HG03066 (cell line): ENCODE measurements around the gene KBTBD12.

Experiments
- ATAC-seq: cut with Tn5 transposase; IDR thresholded peaks from one replicate; pipeline ENCODE4 v1.9.1; 2021; ENCODE audit warnings: low read depth; ENCODE audit not compliant: unreplicated experiment

The KBTBD12 gene

DNA sequence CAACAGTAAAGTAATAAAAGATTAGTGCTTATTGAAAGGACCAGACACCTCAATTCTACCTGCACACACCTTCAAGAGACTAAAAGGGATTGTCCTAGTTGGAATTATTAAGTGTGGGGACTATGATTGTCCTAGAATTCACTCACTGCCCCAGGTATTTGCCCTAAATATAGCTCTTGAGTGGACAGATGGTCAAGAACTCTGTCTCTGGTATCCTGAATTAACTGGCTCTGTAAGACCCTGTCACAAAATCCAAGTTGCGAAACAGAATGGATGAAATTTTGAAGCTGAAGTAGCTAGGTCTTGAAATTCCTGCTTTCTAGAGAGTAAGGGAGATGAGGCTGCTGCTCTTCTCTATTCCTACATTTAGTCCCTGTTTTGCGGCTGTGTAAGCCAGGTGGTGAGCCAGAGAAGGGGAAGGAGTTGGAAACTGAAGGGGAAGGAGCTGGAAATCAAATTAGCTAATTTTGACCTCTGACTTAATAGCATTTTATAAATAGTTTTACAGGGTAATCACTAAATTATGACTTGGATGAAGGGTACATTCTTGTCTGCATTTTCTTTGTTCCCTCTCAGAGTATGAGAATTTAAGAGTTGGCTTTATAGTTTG, 34.5 kb downstream of the KBTBD12 start:
- ATAC-seq = no peak

DNA sequence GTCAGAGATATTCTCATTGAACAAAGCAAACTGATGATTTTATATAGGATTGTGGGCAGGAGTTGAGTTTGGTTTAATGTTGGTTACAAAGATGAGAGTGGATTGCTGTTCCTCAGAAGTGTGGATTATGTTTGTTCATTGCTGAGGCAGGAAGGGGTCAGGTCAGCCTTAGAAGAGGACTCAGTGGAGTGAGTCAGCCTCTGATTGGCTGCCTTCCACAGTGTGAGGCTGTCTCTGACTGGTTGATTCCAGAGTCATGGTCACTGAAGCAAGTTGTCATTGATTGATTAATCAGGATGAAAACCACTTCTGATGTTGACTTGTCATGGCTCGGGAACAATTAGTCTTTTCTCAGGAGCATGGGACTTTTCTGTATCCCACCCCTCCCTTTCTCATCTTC, 36.2 kb downstream of the KBTBD12 start:
- no peak for ATAC-seq

DNA sequence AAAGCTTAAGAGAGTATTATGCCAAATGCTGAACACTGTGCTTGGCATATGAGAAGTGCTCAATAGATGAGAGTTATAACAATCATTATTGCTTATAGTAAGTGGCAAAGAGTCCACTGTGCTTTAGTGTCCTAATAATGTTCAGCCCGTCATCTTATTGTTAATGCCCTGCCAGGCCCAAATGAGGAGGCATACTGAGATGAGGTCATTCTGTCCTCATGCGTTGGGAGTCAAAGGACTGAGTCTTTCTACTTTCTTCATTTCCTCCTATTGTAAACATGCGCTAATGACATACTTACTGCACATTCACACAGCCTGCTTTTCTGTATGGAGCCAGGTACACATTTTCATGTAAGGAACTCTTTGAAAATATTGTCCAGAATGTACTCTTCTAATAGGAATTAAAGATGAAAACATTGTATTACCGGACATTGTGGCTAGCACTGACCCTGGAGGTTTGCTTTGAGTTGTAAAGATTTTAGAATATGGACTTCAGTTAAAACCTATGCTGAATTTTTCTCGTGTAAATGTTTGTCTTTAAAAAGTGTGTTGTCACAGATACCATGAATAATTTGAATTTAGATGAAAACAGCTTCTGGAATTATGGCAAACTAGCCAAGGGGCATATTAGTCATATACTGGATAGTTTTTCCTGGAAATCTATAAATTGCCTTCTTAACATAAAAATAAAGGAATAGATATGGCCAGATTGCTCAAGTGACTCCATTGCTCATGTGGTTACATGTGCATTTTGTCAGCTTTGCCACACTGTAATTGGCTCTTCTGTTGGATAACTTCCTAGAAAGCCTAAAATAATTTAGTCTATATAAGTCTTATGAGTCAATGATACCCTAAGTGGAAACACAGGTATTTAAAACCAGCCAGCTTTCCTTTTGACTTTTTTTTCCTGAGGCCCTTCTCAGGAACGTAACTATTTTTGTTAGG, 38.3 kb downstream of the KBTBD12 start:
- no peak for ATAC-seq

DNA sequence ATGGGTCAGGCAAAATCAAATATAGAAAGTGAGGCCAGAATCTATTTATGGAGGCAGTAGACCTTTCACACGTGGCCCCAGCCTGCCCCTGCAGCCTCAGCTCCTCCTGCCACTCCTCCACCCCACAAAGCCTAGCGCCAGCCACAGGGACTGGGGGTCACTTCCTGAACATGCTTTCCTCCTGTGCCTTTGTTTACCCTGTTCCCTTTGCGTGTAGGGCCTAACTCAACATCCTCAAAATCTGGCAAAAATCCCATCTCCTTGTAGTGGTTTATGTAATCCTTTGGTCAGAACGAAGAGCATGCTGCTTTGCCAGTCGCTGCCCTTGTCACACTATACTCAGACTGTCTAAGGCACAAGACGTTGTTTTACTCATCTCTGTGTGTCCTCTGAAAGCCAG, 39.6 kb downstream of the KBTBD12 start:
- no peak for ATAC-seq

DNA sequence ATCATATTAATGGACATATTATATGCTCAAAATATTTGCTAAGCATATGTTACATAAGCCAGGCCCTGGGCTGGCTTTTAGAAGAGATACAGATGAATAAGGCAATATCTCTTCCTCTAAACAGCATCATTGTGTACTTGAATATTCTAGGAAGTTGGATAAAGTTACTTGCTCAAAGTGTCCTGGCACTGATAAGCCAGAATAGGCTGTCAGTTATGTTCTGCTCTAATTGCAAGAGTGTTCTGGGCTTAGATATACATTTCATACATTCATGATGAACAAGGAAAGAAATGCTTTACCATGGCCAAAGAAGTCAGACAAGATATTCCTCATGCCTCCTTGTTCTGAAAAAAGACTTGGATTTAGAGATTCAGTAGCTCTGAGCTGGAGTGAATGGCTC, 40.7 kb downstream of the KBTBD12 start:
- no peak for ATAC-seq

DNA sequence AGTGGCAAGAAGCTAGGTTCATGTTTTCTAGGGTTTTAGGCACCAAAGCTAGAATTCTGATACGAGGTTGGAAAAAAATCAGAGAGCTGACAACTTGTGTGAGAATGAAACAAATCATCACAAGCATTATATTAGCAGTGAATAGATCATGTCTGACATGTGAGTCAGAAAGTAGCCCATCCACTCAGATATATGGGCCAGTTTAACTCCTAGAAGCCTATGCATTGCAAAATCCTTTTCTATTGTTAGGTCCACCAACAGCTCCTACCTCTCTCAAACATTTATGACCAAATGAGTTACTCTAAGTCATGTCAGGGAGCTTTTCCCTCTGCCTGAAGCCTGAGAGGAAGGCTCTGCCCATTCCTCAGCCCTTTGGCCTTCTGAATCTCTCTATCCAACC, 44.0 kb downstream of the KBTBD12 start:
- ATAC-seq = no peak

DNA sequence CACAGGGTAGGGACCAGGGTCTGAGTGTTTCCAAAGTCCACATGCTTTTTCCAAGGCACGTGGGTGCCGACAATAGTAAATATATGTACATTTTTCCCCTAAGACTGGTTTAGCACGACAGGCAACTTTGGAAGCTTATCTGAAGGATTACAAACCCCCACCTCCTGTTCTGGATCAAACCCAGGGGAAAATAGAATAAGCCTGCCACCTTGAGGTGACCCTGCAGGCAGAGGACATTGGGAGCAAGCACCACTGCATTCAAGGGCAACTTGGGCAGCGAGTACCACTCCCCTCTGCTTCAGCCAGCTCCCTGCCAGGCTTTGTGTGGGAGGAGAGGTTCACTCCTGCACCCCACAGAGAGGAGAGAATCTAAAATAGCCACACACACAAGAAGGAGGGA, 44.8 kb downstream of the KBTBD12 start:
- no peak for ATAC-seq

DNA sequence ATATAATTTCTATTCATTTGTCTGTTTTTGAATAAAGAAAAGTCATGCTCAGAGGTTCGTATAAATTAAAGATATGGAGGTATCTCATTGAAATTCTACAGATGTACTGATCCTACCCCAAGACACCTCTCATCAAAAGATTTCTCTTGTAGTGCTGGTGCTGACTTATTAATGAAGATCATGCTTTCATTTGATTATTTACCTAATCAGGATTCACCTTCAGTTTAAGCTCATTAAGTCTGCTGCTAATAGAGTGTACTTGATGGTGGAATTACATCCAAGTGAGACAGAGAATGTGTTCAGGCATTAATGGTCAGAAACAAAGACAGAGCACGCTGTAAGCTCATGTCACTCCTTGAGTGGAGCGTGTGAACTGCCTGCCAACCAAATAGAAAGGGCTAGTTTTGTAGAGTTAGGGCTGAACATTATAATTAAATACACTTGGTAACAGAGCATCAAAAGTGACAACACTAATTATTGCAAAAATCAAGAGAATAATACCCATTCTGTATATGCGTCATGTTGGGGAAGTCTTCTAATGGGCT, 45.5 kb downstream of the KBTBD12 start:
- no peak for ATAC-seq

DNA sequence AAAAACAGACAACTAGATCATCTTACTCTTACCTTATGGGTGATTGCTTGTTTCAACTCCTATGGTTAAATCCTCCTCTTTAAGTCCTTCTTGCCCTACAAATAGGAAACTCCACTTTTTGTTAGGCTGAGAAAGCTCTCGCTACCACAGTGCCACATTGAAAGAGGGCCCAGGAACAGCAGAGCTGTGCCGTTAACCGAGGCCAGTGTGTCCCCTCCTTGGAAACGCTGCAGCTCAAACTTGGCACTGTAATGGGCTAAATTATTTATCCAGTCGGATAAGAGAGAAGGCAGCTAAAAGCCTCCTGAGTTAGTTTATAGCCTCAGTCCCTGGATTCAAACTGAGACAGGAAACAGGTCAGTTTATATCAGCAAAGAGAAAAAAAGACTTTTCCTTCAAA, 46.1 kb downstream of the KBTBD12 start:
- ATAC-seq = no peak

DNA sequence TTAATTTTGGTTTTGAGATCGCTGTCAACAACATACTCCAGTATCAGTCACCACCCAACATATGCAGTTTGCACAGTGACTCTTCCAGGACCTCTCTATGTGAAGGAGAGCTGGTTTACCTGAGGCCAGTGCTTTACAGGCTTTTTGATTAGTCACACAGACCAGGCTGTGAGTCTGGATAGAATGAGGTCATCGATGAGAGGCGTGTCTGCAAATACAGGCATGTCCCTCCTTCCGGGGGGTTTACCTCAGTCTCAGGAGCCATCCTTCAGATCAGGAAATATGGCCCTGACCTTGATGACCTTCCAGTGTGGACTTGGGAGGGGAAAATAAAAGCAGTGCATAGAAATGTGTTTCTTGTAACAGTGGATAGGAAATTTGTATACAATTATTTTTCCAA, 46.9 kb downstream of the KBTBD12 start:
- no peak for ATAC-seq

DNA sequence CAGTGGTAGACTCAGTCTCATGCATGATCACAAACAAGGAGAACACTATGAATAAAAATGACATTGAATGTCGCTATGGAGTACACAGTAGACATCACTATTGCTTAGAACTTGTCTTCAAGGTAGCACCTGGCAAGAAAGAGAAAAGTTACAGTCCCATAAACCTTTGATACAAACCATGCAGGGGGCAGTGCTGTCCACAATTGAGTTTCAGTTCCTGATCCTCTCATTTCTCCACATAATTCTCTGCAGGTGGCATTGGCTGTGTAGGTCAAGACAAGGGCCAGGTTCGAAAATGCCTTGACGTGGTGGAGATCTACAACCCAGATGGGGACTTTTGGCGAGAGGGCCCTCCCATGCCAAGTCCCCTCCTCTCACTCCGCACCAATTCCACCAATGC, 47.9 kb downstream of the KBTBD12 start:
- no peak for ATAC-seq

DNA sequence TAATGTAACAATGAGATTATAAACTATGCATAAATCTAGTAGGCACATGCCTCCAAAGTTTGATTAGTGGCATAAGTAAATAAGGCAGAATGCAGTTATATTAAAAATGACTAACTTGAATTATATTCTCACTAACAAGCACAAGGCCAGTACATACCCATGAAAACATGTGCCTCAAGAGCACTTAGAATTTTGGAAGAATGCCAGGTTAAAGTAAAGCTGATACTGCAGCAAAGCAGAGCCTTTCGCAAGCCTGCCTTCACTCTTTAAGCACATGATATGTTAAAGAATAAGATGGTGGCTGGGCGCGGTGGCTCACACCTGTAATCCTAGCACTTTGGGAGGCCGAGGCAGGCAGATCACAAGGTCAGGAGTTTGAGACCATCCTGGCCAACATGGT, 49.0 kb downstream of the KBTBD12 start:
- no peak for ATAC-seq

DNA sequence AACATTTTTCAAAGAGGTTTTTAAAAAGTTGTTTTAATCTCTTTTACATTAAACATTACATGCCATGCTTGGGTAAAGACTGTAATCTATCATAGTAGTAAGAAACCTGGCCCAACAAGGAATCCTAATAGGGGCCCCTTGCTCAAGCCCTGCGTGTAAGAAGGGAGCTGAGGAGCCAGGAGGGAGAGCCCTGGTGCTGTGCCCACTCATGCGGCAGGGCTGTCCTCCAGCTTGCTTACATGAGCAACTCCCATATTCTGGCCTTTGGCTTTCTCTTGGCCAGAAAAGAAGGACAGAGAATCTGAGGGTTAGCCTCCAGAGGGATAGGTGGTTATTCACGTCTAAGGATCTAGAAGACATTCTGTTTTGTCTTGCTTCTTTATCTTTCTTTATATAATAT, 49.8 kb downstream of the KBTBD12 start:
- no peak for ATAC-seq

DNA sequence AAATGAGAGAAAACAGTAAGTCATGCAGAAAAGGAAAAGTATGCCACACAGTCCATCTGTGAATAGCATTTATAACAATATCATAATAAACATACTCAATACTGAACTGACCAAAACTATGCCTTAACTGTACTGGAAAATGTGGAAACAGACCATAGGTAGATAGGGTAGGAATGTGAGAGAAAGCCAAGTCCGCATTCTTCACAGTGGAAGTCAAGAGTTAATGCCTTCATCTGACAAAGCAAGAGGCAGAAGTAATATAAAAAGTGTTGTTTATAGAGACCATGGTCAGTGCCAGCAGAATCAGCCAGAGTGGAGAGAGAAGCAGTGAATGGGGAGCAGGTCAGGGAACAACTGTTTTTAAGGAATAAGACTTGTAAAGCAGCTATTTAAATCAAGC, 52.3 kb downstream of the KBTBD12 start:
- no peak for ATAC-seq

DNA sequence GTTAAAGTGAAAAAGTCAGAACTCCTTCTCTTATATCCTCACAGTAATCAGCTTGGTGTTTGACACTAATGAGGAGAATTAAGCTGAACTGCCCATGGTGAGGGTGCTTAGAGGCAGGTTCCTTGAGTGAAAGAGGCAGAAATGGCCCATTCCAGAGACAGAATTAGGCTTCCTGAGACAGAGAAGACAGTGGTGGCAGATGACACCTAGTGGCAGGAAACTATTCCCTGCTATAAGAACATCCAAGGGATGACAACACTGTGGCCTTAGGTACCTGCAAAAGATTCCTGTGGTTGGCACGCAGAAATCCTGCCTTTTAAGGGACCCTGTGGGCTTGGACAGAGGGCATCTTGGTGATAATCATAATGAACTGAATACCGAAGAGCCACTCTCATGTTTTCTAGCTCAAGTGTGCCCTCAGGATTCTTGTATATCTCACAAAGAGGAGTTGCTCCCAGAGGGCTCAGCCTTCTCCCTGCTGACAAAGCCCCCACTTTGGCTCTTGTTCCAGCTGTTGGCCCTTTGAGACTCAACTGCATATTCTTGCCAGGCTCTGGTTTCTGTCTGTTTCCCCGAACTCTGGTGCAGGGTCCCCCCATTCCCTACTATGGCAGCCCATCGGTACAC, 56.0 kb downstream of the KBTBD12 start:
- ATAC-seq = no peak

DNA sequence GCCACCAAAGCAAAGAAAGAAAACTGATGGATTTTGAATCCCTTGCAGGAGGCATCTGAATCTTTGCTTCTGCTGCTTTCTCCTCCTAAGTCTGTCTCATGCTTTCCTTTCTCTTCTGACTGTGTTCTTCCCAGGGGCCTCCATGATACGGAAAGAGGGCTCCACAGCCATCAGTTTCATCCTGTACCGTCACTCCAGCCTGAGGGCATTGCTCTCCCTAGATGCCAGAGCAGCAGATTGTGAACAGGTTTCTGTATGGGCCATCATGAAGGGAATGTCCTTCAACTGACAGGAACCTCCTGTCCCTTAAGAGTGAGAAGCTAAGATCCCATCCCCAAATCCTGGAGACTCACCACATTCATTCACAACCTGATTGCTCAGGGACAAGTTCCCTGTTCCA, 59.2 kb downstream of the KBTBD12 start:
- no peak for ATAC-seq

DNA sequence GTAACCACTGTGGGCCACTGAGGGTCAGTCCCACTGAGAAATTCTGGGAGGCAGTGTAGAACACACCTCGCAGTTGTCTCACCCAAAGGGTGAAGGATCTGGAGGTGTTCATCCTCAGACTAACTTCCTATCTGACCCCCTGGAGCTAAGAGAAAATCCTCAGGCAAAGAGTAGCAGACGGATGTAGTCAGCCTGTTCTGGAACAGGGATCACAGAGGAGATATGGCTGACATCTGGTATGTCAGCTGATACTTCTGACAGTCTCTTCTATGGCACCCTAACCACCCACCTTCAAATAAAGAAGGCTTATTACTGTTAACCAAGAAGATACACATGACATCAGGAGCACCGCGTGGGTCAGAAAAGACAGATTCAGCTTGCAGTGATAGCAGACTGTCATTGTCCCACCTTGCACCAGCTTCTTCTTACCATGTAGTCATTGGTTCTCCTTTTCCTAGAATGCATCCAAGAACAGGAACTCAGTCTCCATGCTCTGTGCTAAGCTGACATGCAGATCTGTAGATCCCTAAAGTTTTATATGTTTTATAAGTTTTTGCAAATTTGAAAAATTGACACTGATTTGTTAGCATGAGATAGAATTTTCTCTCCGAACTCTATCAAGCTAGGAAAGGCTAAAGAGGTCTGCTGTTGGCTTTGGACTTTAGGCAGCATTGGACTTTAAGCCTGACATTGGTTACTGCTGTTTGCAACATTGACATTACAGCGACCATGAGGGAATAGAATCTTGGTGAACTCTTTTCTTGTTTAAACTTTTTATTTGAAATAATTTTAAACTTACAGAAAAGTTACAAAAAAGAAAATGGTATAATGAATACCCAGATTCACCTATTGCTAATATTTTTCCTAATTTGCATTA, 60.4 kb downstream of the KBTBD12 start:
- ATAC-seq = no peak

DNA sequence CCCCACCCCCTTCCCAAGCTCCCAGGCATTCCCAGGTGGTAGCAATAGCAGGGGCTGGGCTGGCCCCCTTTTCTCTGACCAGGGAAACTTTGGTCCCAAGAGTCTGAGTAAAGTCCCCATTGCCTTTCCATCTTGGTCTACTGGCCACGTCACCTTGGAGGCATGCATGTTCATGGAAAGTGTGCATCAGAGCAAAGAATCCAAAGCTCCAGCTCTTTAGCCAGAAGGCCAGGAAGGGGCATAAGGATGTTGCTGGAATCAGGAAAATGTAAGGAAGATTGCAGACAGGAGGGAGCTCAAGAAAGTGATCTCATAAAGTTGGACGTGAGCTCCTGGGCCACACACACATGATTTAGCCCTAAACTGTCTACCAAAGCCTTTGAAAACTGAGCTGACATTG, 63.6 kb downstream of the KBTBD12 start:
- ATAC-seq = no peak

DNA sequence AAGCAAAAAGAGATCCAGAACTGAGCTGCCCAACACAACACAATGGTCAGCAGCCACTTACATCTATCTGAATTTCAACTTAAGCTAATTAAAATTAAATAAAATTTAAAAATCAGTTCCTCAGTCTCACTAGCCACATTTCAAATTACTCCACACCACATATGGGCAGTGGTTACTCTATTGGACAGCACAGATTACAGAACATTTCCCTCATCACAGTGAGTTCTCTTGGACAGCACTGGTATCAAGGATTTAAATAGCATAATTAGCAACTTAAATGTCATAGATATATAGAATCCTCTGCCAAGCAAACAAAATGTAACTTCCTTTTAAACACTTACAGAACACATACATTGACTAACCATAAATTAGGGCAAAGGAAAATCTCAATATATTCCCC, 64.4 kb downstream of the KBTBD12 start:
- no peak for ATAC-seq

DNA sequence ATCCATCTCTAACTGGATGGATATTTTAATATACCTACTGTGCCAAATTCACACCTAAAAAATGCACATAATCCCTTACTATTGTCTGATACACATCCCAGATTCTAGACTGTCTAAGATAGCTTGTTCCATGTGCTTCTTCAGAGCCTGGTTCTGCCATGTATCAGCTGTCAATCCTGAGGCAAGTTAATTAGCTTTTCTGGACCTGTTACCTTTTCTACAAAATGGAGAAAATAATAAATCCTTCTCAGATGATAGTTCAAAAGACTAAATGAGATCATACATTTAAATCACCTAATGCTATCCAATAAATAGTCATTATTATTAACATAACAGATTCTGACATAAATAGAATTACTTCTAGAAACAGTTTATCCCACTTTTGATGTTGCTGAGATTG, 66.1 kb downstream of the KBTBD12 start:
- ATAC-seq = no peak

DNA sequence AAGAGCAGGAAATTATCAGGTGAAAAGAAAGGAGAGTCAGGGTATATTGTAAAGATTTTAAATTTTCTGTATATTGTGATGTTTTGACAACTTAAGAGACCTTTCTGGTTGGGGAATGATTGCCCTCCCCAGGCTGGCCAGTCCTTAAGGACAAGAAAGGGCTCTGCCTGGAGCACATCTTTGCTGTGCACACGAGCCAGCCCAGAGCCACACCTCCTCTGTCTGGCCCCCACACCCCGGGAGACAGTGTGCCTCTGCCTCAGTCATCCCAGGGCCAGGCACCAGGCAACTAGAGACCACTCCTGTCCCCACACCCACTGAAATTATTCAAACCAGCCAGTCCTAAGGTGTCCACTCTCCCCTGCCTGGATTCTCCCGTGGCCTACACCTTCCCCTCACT, 67.1 kb downstream of the KBTBD12 start:
- no peak for ATAC-seq
